Sigmoid colon (tissue), 4 donors: ENCODE results near the gene GTF2H1.

Experiments
- EP300 ChIP-seq, 4 donors: sonication (generic); formaldehyde crosslinking; IDR thresholded peaks; one replicate each; pipeline ENCODE4 v1.6.1; 2017; ENCODE audit warnings: antibody characterized with exemption in 4 of 4
- POLR2AphosphoS5 ChIP-seq, 4 donors: sonication (generic); formaldehyde crosslinking; IDR thresholded peaks; one replicate each; pipeline ENCODE4 v1.6.1; 2017; ENCODE audit warnings: antibody characterized with exemption in 4 of 4

DNA sequence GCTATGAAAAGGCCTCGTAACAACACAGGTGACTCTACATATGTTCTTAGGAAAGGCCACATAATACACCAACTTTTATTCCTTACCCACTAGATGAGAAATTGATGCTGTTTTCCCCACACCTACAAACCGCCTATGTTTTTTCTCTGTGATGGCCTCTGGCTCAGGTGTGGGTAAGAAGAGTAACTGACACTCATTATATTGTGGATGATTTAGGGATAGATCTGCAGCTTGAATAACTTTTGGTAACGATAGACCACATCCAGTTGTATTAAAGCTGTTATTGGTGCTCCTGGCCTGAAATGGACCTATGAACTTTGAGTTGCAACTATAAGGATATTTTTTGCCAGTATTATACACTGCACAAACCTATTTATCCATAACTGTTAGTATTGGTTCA lies 75.6 kb downstream of the GTF2H1 start:
- no peak for TF ChIP-seq POLR2AphosphoS5 (IDR thresholded peaks at IDR 0.05)
- TF ChIP-seq EP300 (IDR thresholded peaks at IDR 0.05) = no peak
